NCI-H2171 treated with DMSO at 0.1 percent for 48 hours (cell line): ENCODE measurements around the gene PLXDC1.
"Not testable (repeated sequence)": the region's sequence is repeated elsewhere in the genome, so short reads cannot be mapped to it uniquely, and the experiment has no call there.

Experiments used
- DNase-seq: peaks from one replicate; lab custom pipeline; 2025; lab: John Stamatoyannopoulos, UW

Gene PLXDC1

GRCh38 chr17:39181303-39181702, 29.9 kb upstream of the PLXDC1 start:
- DNase-seq: no peak

DNA sequence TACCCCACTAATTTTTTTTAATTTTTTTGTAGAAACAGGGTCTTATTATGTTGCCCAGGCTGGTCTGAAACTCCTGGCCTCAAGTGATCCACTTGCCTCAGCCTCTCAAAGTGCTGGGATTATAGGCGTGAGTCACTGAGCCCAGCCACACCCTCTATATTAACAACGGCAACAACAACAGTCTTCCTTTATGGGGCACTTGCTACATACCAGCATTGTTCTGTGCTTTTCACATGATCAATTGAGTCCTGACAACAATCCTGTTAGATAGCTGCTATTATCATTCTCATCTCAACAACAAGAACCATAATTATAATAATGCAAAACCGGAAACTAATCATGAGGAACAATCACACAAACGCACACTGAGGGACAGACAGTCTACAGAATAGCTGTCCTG, 27.1 kb upstream of the PLXDC1 start:
- DNase-seq: no peak

DNA sequence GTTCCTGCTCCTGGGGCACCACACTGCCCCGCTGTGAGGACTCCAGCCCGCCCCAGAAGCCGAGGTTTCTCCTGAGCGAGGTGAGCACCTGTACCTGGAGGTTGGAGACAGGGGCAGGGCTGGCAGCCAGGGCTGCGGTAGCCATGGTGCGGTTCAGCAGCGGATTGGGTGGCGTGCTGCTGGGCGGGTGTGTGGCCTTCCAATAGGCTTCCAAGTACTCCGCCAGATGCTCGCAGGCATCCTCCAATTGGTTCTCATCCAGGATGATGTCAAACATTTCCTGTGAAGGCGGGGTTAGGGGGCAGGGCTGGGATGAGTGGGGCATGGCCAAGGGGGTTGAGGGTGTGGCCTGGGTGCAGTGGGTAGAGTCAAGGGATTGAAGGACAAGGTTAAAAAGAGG, 25.8 kb upstream of the PLXDC1 start:
- DNase-seq: no peak

GRCh38 chr17:39175695-39176093, 24.3 kb upstream of the PLXDC1 start:
- DNase-seq: no peak

DNA sequence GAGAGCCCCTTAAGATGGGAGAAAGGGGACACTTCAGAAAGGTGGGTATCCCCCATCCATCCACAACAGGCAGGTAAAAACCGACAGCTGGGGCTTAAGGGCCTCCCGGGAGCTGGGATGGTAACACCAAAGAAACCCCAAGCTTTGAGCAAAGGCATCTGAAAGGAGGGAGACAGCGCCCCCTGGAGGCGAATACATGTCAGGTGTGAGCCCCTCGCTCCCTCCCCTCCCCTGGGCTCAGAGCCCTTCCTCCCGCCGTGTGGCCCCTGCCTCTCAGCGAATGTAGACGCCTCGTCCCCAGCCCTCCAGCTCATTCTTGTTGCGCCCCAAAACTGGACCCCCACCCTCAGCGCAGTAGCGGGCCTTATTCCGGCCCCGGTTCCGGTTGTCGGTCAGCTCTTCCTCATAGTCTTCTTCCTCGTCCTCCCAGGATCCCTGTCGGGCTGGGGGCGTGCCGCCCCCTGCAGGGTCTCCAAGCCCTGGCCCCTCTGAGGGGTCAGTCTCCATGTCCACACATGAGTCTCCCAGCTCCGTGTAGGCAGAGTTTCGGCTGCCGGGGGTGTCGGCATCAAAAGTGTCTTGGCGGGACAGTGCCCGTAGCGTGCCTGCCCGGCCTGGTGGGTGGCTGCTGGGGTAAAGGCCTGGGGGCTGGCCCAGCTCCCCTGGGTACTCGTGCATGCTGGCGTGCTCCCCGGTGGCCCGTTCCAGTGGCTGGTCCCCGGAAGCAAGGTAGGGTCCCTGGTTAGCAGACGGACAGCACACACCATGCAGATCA, 23.7 kb upstream of the PLXDC1 start:
- DNase-seq: peak; percentile 77

DNA sequence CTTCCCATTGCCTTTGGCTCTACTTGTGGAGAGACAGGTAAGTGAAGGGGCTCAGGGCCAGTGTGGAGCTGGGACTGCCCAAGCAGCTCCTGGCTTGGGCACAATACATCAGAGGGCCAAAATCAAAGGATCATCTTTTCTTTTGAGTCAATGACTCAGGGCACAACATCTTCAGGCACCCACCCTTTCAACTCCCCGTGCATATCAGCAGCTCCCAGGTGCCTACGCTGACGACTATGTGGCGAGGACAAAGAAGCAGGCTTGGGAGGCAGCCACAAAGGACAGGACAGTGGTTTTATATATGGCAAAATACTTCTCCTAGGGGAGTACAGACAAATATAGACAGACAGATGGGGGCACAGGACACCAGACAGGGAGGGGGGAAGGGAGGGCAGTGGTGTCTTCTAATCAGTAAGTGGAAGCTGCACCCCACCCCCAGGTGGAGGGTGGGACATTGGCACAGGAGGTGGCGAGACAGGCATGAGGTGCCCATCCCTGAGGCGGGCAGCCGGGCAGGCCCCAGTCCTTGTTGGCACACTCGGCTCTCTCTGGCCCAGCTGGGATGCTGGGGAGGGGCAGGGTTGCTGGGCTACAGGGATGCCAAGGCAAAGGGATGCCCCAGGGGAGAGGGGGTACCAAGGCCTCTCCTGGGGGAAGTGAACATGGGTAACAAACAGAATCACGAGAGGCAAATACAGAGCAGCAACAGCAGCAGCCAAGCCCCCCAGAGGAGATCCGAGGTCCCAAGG, 22.3 kb upstream of the PLXDC1 start:
- no peak for DNase-seq

DNA sequence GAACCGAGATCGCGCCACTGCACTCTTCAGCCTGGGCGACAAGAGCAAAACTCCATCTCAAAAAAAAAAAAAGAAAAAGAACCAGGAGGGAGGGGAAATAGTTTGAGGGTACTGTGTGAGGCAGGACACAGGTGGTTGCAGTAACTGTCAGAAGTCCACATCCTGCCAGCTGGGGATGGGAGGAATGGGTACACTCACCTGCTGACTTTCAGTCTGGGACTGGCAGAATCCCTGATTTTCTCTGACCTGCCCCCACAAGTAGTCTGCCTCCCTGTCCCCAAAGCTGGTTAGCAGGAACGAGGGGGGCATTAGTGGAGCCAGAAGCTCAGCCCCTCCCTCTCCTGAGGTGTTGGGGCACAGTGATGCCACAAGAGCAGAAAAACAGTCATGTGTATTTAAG, 21.6 kb upstream of the PLXDC1 start:
- DNase-seq: no peak

GRCh38 chr17:39171933-39172332, 20.5 kb upstream of the PLXDC1 start:
- DNase-seq: no peak

DNA sequence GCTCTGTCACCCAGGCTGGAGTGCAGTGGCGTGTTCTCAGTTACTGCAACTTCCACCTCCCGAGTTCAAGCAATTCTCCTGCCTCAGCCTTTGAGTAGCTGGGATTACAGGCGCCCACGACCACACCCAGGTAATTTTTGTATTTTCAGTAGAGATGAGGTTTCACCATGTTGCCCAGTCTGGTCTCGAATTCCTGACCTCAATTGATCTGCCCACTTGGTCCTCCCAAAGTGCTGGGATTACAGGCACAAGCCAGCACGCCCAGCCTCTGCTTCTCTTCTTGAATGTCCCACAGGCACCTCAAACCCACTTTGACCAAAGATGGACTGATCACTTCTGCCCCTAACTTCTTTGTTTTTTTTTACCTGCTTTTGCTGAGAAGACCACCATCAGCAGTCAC, 19.1 kb upstream of the PLXDC1 start:
- no peak for DNase-seq

DNA sequence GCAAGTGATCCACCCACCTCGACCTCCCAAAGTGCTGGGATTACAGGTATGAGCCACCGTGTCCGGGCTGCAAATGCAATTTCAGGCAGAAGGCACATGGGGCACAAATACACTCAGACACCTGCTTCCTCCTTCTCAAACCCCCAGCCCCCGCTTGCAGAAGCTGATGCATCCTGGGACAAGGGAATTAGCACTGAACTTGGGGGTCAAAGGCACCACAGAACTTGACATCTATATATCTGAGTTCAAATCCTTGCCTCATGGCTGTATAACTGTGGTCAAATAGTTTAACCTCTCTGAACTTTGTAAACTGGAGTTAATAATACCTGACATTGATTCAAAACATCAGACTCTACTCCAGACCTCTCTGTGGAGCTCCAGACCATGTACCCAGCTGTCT, 18.7 kb upstream of the PLXDC1 start:
- DNase-seq: peak; percentile 20

GRCh38 chr17:39169518-39169917, 18.1 kb upstream of the PLXDC1 start:
- no peak for DNase-seq

- DNase-seq: no peak
Observed at GRCh38 chr17:39169101-39169500, 17.7 kb upstream of the PLXDC1 start.

- not testable (repeated sequence) for DNase-seq
Observed at GRCh38 chr17:39168503-39168902, 17.1 kb upstream of the PLXDC1 start.

GRCh38 chr17:39167476-39167875, 16.0 kb upstream of the PLXDC1 start:
- peak; percentile 84 for DNase-seq

DNA sequence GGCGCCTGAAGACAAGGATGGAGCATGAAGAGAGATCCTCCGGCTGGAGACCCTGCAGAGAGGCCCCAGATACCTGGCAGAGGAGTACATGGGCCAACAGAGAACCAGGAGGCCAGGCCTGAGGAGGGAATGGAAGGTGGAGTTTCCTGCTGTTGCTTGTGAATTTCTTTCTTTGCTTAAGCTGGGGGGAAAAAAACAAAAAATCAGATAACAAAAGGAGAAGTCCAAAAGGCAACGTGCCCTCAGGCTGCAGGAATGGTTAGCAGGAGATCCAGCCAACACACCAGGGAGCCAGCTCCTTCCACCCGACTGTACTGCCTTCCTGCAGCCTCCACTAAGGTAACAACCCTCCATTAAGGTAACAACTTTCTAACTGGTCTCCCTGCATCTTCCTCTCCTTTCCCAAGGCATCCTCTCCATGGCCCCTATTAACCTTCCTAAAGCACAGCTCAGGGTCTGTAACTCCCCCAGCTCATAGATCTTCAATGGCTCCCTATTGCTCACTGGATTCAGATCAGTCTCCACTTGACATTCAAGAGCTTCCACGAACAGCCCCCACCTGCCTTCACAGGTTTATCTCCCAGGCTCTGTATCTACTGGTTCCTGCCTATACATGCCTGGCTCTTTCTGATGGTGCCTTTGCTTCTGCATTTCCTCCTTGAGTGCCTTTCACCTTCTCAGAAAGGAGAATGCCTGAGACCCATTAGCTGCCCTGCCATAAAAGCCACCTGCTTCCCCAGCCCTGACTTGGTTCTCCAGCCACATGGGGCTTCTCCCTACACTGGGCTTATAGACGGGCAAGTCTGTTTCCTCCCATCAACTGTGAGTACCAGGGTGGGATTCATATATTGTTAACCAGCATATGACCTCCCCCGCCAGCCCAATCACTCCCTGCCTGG, 15.2 kb upstream of the PLXDC1 start:
- peak; percentile 65 for DNase-seq

- DNase-seq: no peak
Observed at GRCh38 chr17:39165841-39166349, 14.5 kb upstream of the PLXDC1 start, which contains the start of gene ARL5C. TSS of gene ARL5C (minus strand) at chr17:39166161. CDS start at chr17:39165760, 401 bp downstream.

DNA sequence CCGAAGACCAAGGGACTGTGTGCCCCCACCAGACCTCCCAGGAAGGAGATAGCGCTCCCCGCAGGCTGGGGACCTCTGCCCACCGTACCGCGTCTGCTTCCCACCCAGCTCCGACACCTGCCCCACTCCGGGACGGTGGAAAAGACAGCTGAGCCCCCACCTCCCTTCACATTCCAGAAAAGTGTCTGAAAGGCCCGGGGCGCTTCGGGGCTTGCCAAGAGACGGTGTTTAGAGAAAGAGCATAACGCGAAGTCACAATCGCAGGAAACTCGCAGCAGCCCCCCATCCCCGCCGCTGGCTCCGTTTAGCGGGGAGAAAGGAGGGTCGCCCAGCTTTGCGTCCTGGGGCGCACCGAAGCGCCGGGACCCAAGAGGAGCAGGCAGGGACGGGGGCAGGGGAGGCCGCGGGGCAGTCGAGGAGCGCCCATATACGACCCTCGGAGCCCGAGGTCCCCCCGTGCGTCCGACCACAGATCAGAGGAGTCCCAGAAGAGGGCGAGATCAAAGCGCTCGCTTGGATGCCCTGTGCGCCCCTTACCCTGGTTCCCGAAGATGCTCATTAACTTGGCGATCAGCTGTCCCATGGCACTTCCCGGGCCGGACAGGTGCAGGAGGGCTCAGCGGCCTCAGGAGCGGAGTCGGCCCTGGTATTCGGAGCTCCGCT, 13.9 kb upstream of the PLXDC1 start:
- DNase-seq: no peak

DNA sequence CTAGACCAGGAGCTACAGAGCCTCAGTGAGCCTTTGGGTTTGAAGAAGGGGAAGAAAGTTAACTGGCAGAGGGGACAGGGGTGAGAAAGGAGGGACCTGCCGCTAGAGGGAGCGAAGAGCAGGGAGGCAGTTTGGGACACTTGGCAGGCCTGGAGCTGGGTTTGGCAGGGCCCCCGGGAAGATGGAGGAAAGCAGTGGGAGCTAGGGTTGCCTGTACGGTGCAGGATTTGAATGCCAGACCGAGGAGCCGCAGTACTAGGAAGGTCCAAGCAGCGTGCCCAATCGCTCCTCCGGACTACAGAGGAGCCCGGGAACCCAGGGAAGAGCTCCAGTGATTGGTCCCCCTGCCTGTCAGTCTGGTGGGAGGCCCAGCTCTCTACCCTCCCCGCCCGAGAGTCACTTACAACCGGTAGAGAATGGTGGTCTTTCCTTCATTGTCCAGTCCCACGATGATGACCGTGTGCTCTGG, 13.3 kb upstream of the PLXDC1 start:
- DNase-seq: peak; percentile 77

- DNase-seq: no peak
Observed at GRCh38 chr17:39161962-39162361, 10.5 kb upstream of the PLXDC1 start.

DNA sequence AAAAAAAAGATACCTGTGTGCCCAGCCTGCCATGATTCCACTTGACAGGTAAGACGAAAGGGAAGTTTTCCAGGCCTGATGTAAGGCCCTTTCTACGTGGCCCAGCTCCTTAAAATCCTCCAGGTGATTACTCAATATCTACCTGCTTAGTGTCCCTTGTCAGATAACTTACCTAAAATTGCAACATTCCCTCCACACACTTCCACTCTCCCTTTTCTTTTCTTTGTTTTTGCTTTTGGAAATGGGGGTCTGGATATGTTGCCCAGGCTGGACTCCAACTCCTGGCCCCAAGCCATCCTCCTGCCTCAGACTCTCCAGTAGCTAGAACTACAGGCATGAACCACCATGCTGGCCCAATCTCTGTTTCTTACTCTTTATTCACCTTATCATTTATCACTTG, 7.2 kb upstream of the PLXDC1 start:
- no peak for DNase-seq

DNA sequence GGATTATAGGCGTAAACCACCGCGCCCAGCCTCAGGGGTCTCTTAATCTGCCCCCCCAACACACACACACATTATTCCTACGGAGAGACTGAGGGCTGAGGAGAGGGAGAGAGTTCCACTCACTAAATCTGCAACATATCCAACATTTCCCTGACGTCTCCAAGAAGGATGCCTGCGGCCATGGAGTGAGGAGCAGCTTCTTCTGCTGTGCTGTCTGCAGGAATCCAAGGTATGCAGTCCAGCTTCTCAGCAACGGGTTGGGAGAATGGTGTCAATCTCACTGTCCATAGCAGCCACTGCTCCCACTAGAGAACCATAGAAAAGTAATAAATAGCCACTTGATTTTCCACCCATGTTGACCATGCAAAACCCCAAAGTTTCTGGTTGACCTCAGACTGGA, 5.1 kb upstream of the PLXDC1 start:
- no peak for DNase-seq

GRCh38 chr17:39155654-39156053, 4.2 kb upstream of the PLXDC1 start:
- DNase-seq: no peak
